BLaER1 (cell line): ENCODE results near the gene HSPBP1.
"Not testable (repeated sequence)": the region's sequence is repeated elsewhere in the genome, so short reads cannot be mapped to it uniquely, and the experiment has no call there.

ENCODE experiments used
- H3K27ac ChIP-seq: shearing (Covaris generic); formaldehyde crosslinking; 2 replicates; pipeline ENCODE4 v1.8.1; 2022
- H3K27me3 ChIP-seq: shearing (Covaris generic); formaldehyde crosslinking; 2 replicates; pipeline ENCODE4 v1.8.1; 2022
- H3K36me3 ChIP-seq: shearing (Covaris generic); formaldehyde crosslinking; 2 replicates; pipeline ENCODE4 v1.8.1; 2022
- H3K4me1 ChIP-seq: shearing (Covaris generic); formaldehyde crosslinking; 2 replicates; pipeline ENCODE4 v1.8.1; 2022
- H3K4me2 ChIP-seq: shearing (Covaris generic); formaldehyde crosslinking; 2 replicates; pipeline ENCODE4 v1.8.1; 2022
- H3K4me3 ChIP-seq: shearing (Covaris generic); formaldehyde crosslinking; 2 replicates; pipeline ENCODE4 v1.8.1; 2022
- H3K9ac ChIP-seq: shearing (Covaris generic); formaldehyde crosslinking; 2 replicates; pipeline ENCODE4 v1.8.1; 2022
- H3K9me3 ChIP-seq: shearing (Covaris generic); formaldehyde crosslinking; 2 replicates; pipeline ENCODE4 v1.8.1; 2022
- H4K20me1 ChIP-seq: shearing (Covaris generic); formaldehyde crosslinking; 2 replicates; pipeline ENCODE4 v1.8.1; 2022
- Cebpa-rat ChIP-seq: shearing (Covaris generic); IDR thresholded peaks from 2 replicates; pipeline ENCODE4 v1.8.1; 2022

Gene HSPBP1, protein sequence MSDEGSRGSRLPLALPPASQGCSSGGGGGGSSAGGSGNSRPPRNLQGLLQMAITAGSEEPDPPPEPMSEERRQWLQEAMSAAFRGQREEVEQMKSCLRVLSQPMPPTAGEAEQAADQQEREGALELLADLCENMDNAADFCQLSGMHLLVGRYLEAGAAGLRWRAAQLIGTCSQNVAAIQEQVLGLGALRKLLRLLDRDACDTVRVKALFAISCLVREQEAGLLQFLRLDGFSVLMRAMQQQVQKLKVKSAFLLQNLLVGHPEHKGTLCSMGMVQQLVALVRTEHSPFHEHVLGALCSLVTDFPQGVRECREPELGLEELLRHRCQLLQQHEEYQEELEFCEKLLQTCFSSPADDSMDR

DNA sequence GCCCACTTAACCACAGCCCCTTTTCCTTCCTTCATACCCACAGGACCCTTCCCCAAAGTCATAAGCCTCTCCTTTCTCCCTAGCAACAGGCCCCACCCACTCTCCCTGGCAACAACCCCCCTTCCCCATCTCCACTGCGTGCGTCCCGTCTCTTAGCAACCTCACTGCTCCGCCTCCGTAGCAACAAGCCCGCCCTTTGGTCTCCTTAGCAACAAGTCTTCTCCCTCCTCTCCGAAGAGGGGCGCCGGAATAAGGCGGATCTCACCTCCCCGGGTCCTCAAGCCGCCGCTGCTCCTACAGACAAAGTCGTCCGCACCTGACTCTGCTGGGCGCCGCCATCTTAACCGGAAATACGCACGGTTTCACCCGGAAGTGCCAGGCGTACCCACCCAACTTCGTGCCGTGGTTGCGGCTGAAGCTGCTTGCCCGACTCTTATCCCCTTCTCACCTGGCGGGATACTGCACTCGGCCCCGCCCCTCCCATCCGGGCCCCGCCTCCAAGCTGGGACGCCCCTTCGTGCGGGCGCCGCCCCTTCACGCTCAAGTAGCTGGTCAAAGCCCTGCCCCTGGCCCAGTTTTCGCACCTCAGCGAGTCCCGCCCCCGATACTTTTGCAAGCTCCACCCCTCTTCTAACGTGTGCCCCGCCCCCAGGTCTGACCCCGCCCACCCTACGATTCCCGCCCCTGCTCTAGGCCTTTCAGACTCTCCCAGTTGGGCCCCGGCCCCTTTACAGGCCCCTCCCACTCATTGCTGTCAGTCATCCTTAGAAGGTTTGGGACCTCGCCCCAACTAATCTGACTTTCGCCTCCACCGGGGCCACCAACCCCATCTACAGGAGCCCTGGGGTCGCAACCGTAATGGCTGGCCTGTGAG is at the start of gene HSPBP1:
Gene HSPBP1, minus strand, starts transcription at position 341 of the 874 bp plus-strand sequence. CDS start 502 bp downstream, outside the sequence.
- Histone ChIP-seq H3K4me3 (peak within 1 kb of the TSS; percentile 69), H3K4me1 (peaks cover 67% of the 10 kb centered on the region), H3K27ac (peak within 1 kb of the TSS; percentile 83), H3K4me2 (peak within 1 kb of the TSS; percentile 97), H3K27me3 (no peaks in the 10 kb centered on the region), H3K36me3 (peaks cover 19% of the 10 kb centered on the region), H3K9me3 (no peaks in the 10 kb centered on the region), H3K9ac (peak within 1 kb of the TSS; percentile 74), H4K20me1 (no peaks in the 10 kb centered on the region)
- no peak for TF ChIP-seq Cebpa-rat

DNA sequence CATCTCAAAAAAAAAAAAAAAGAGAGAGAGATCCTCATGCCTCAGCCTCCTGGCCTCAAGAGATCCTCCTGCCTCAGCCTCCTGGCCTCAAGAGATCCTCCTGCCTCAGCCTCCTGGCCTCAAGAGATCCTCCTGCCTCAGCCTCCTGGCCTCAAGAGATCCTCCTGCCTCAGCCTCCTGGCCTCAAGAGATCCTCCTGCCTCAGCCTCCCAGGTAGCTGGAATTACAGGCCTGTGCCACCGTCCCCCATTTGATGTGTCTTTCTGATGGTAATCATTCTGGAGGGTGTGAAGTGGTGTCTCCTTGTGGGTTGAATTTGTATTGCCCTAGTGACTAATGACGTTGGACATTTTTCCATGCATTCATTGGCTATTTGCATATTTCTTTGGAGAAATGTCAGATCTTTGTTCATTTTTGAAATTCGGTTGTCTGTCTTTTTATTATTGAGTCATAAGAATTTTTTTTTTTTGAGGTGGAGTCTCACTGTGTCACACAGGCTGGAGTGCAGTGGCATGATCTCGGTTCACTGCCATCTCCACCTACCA is 48.9 kb upstream of the HSPBP1 start:
- H4K20me1 ChIP-seq, H3K9me3 ChIP-seq, H3K27ac ChIP-seq, H3K4me3 ChIP-seq, H3K4me2 ChIP-seq, H3K36me3 ChIP-seq, H3K27me3 ChIP-seq, H3K9ac ChIP-seq: not testable (repeated sequence)
- peaks cover 31% of the 10 kb centered on the region for H3K4me1 ChIP-seq

DNA sequence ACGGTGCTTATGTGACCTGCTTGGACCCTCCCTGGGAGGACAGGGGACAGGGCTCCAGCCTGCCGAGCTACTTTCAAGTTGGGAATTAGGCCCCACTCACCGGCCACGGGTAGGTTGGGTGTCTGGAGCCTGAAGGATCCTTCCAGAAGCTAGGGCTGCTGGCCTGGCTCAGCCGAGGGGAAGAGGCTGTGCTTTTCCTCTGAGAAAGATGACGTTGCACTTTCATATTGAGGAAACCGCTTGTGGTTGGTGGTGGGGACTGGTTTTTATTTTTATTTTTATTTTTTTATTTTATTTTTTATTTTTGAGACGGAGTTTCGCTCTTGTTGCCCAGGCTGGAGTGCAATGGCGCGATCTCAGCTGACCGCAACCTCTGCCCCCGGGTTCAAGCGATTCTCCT is 45.3 kb upstream of the HSPBP1 start, which contains the start of gene TMEM150B:
Gene TMEM150B, minus strand, starts transcription at position 170 of the 400 bp plus-strand sequence. CDS start 4,305 bp downstream, outside the sequence.
- TF ChIP-seq Cebpa-rat: no peak
- Histone ChIP-seq H3K4me3 (peak within 1 kb of the TSS; percentile 38; the same call in 1 of the 2 replicates), H3K9ac (peak within 1 kb of the TSS; percentile 63; the same call in 1 of the 2 replicates)

DNA sequence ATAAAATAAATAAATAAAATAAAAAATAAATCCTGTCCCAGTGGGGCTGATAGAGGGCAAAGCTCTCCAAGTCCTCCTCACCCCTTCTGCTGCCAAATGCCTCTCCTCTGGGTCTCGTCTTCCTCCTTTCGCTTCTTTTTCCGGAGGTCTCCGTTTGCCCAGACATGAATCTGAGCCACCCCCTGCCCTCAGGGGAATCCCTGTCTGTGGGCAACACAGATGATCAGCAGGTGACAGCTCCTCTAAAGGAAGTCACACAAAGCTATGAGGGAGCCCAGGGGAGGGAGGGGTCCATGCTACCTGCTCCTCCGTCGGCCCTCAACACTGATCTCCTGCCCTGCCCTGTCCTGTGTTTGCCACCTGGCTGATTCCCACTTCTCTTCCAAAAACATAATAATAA is 44.8 kb upstream of the HSPBP1 start:
- H3K36me3 ChIP-seq: no peaks in the 10 kb centered on the region
- H3K9me3 ChIP-seq: no peaks in the 10 kb centered on the region
- H3K4me1 ChIP-seq: peaks cover 61% of the 10 kb centered on the region
- H3K4me3 ChIP-seq: peak overlapping the region; percentile 38; the same call in 1 of the 2 replicates
- H3K4me2 ChIP-seq: peak overlapping the region; percentile 89
- TF ChIP-seq Cebpa-rat: no peak
- no peaks in the 10 kb centered on the region for H3K27me3 ChIP-seq
- H3K27ac ChIP-seq: peak overlapping the region; percentile 73
- H3K9ac ChIP-seq: peak overlapping the region; percentile 63; the same call in 1 of the 2 replicates
- H4K20me1 ChIP-seq: no peaks in the 10 kb centered on the region

More for the DNA sequence above, 45.3 kb upstream of the HSPBP1 start, which contains the start of gene TMEM150B:
- no peaks in the 10 kb centered on the region for H3K36me3 ChIP-seq
- H4K20me1 ChIP-seq: no peaks in the 10 kb centered on the region
- H3K27me3 ChIP-seq: no peaks in the 10 kb centered on the region
- H3K4me2 ChIP-seq: peak within 1 kb of the TSS; percentile 89
- H3K4me1 ChIP-seq: peaks cover 61% of the 10 kb centered on the region
- no peaks in the 10 kb centered on the region for H3K9me3 ChIP-seq
- H3K27ac ChIP-seq: peak within 1 kb of the TSS; percentile 73

DNA sequence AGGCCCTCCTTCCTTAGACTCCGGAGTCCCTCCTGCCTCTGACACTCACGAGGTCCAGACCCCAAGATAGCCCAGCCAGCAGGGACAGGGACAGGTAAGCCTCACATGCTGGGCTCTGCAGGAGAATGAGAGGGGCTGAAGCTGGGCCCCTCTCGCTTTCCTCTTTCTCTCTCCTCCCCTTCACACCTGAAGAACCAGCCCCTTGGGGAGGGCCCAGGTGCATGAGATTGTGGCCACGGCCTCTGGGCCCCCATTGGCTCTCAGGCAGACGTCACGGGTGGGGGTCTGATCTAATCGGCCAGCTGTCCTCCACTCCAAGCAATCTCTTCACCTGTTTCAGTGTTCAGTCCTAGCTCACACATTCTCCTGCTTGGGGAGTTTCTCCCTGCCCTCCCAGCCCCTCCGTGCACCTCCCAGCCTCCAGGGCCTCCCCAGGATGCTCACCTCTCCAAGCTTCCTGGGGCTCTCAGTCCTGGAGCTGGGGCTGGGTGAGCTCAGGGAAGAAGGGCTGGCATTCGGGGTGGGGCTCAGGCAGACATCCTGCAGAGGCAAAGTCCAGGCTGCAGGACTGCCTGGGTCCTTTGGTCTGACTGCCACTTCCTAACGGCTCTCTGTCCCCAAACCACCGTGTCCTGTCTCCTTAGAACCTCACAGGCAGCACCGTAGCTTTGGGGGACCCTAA is 42.4 kb upstream of the HSPBP1 start:
- Histone ChIP-seq H3K9ac (no peak overlapping the region), H3K4me2 (peak overlapping the region; percentile 54), H3K36me3 (no peaks in the 10 kb centered on the region), H3K4me1 (peaks cover 61% of the 10 kb centered on the region), H4K20me1 (no peaks in the 10 kb centered on the region), H3K9me3 (no peaks in the 10 kb centered on the region), H3K27ac (no peak overlapping the region), H3K27me3 (no peaks in the 10 kb centered on the region), H3K4me3 (no peak overlapping the region)
- TF ChIP-seq Cebpa-rat: no peak

DNA sequence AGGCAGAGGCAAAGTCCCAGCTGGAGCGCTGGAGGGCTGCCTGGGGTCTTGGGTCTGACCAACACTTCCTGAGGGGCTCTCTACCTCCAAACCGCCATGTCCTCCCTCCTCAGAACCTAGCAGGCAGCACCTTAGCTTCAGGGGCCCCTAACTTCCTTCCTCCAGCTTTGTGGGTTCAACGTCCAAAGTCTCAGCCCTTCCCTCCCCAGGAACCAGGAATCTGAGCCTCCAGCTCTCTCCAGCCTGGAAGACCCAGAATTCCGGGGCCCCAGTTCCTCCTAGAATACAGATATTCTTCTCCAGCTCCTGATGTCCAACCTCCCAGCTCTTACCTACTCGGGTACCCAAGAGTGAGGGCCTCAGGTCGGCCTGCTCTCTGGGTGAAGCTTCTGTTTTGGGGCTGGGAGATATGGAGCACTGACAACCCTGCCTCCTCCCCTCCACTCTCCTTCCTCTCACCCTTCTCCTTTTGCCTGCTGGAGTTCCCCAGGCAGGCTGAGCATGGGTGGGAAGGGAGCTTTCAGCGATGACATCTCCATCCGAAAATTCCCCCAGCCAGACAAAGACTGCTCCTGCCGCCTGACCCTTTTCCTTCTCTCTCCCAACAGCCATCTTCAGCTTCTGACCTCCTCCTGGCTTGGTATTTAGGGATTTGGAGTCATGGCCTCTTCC is 41.7 kb upstream of the HSPBP1 start:
- TF ChIP-seq Cebpa-rat: no peak
- Histone ChIP-seq H3K9ac (no peak overlapping the region), H3K27ac (0 out of 2 replicates have a peak overlapping the region, but pooled peaks have one; percentile 34), H3K9me3 (no peaks in the 10 kb centered on the region), H3K4me2 (peak overlapping the region; percentile 54), H3K4me1 (peaks cover 58% of the 10 kb centered on the region), H3K36me3 (no peaks in the 10 kb centered on the region), H3K4me3 (no peak overlapping the region), H4K20me1 (no peaks in the 10 kb centered on the region), H3K27me3 (no peaks in the 10 kb centered on the region)

DNA sequence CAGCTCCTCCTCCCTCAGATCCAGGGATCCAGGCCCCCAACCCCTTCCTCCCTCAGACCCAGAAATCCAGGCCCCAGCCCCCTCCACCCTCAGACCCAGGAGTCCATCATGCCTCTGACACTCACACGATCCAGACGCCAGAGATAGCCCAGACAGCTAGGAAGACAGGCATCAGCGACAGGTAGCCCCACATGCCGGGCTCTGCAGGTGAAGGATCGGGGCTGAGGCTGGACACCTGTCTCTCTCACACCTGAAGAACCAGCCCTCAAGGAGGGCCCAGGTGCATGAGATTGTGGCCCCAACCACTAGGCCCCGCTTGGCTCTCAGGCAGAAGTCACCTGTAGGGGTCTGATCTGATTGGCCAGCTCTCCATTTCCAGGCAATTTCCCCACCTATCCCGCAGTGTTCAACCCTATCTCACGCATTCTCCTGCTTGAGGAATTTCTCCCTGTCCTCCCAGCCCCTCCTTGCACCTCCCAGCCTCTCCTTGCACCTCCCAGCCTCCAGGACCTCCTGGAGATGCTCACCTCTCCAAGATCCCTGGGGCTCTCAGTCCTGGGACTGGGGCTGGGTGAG is 41.0 kb upstream of the HSPBP1 start:
- Histone ChIP-seq H3K4me1 (peaks cover 51% of the 10 kb centered on the region), H3K4me3 (no peak overlapping the region), H3K9ac (no peak overlapping the region), H4K20me1 (no peaks in the 10 kb centered on the region), H3K36me3 (no peaks in the 10 kb centered on the region), H3K4me2 (peak overlapping the region; percentile 54), H3K27me3 (no peaks in the 10 kb centered on the region), H3K9me3 (no peaks in the 10 kb centered on the region), H3K27ac (no peak overlapping the region)
- no peak for TF ChIP-seq Cebpa-rat

DNA sequence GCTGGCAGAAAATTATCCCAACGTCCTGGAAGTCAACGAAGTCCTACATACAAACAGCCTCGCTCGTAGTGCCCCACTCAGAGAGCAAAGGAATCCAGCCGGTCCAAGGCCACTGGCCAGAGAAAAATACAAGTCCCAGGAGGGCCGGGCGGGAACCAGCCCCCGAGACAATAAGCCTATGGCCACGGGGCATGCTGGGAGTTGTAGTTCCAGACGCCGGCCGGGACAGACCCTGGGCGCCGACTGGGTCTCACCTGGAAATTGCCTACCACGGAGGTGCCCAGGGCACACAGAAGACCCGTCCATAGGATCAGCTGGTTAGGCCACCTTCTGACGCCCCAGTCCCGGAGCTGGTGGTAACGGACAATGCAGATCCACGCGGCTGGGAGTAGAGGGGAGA is 39.9 kb upstream of the HSPBP1 start:
- Histone ChIP-seq H3K4me2 (no peak overlapping the region), H3K36me3 (no peaks in the 10 kb centered on the region), H3K9me3 (no peaks in the 10 kb centered on the region), H3K4me3 (no peak overlapping the region), H3K27me3 (no peaks in the 10 kb centered on the region), H3K9ac (no peak overlapping the region), H3K27ac (no peak overlapping the region), H4K20me1 (no peaks in the 10 kb centered on the region), H3K4me1 (peaks cover 39% of the 10 kb centered on the region)
- no peak for TF ChIP-seq Cebpa-rat
